ENCODE results near the gene CDRT4.
"Not testable (repeated sequence)": the region's sequence is repeated elsewhere in the genome, so short reads cannot be mapped to it uniquely, and the experiment has no call there.

The CDRT4 gene

GRCh38 chr17:15441315-15441714 lies 26.1 kb downstream of the CDRT4 start:
- DNase-seq: no peak
- Histone ChIP-seq H3K27ac (no peak overlapping the region), H3K4me3 (ENCODE audit: low read depth, low read length) (no peak overlapping the region), H3K36me3 (replicated peaks) (no peaks in the 10 kb centered on the region), H3K27me3 (replicated peaks) (no peaks in the 10 kb centered on the region)
- no peak for TF ChIP-seq CTCF (IDR thresholded peaks at IDR 0.05; ENCODE audit: low read depth, low read length, missing control alignments)
- in situ Hi-C loops (cut with HindIII; ENCODE audit: low pct_ligation_motif_present, low sequenced_read_pairs): no loop called here

DNA sequence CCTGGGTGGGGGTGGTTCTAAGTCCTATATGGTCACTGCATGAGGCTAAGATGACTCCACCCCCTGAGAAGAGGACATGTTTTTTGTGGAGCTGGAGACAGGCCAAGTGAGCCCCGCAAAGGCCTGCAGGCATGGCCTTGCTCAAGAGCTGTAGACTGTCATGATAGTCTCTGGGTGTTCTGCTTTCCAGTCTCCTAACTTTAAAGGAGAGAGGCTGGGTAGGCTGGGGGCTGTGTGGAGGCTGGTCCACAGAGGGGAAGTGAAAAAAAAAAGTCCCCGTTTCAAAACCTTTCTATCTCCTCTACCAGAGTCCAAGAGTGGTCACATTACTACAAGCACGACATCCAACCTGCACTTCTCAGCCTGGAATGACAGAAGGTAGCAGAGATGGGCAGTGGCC lies 27.1 kb downstream of the CDRT4 start:
- in situ Hi-C loops (cut with HindIII; ENCODE audit: low pct_ligation_motif_present, low sequenced_read_pairs): no loop called here
- Histone ChIP-seq H3K36me3 (replicated peaks) (no peaks in the 10 kb centered on the region), H3K4me3 (ENCODE audit: low read depth, low read length) (no peak overlapping the region), H3K27me3 (replicated peaks) (no peaks in the 10 kb centered on the region), H3K27ac (no peak overlapping the region)
- no peak for TF ChIP-seq CTCF (IDR thresholded peaks at IDR 0.05; ENCODE audit: low read depth, low read length, missing control alignments)
- no peak for DNase-seq

- H3K27me3 ChIP-seq (replicated peaks); in situ Hi-C loops (cut with HindIII; ENCODE audit: low pct_ligation_motif_present, low sequenced_read_pairs); DNase-seq; H3K27ac ChIP-seq; H3K4me3 ChIP-seq (ENCODE audit: low read depth, low read length); H3K36me3 ChIP-seq (replicated peaks): not testable (repeated sequence)
Measured at GRCh38 chr17:15439205-15439985, 28.0 kb downstream of the CDRT4 start.

GRCh38 chr17:15438491-15439105 lies 28.8 kb downstream of the CDRT4 start:
- H3K27ac ChIP-seq: no peak overlapping the region
- in situ Hi-C loops (cut with HindIII; ENCODE audit: low pct_ligation_motif_present, low sequenced_read_pairs): no loop called here
- H3K36me3 ChIP-seq (replicated peaks): no peaks in the 10 kb centered on the region
- H3K4me3 ChIP-seq (ENCODE audit: low read depth, low read length): no peak overlapping the region
- DNase-seq: no peak
- H3K27me3 ChIP-seq (replicated peaks): no peaks in the 10 kb centered on the region
- no peak for TF ChIP-seq CTCF (IDR thresholded peaks at IDR 0.05; ENCODE audit: low read depth, low read length, missing control alignments)

DNA sequence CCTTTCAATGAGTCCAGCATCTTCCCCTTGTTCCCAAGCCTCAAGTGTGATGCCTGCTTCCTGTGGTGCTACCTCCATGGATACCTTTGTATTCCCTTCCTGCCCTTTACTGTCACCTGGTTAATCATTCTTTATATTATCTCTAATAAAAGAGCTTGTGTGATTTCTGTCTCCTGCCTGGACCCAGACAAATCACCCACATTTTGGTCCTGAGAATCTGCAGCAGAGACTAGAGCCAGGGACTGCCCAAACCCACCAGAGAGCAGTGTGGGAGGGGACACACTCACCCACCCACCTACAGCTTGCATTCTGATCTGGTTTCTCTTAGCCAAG lies 30.2 kb downstream of the CDRT4 start:
- DNase-seq: no peak
- Histone ChIP-seq H3K27me3 (replicated peaks) (no peaks in the 10 kb centered on the region), H3K27ac (no peak overlapping the region), H3K4me3 (ENCODE audit: low read depth, low read length) (no peak overlapping the region), H3K36me3 (replicated peaks) (no peaks in the 10 kb centered on the region)
- in situ Hi-C loops (cut with HindIII; ENCODE audit: low pct_ligation_motif_present, low sequenced_read_pairs): no loop called here
- no peak for TF ChIP-seq CTCF (IDR thresholded peaks at IDR 0.05; ENCODE audit: low read depth, low read length, missing control alignments)

DNA sequence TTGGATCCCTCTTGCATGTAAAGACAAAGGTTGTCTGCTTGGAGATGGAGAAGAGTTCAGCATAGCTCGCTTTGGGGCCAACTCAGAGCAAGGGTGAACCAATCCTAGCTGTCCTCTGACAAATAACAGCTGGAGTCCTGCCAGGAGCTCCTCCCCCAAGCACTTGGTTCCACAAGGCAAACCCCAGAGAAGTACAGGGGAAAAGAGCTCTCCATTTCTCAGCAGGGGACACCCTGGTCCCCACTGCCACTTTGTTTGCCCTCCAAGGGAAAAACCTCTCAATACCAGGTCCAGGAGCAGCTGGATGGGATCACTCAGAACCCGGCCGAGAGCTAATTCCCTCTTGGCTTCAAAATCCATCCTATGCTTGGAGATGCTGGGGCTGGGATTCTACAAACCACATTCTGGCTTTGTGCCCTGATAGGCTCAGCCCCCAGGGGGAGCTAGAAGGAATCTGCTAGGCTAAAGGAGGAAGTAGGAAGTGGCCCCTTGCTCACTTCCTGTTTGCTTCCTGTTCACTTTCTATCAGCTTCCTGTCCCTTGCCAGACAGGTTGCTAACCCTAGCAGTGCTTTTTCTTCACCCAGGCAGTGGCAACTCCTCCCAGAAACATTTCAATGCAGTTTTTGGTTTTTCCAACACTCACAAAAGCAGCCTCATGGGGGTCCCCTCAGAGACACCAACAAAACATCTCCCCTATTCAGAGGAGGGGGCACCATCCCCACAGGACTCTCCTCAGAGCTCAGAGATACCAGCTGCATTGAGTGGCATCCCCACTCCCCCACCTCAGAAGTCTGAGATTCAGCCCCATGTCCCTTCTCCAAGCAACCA lies 30.7 kb downstream of the CDRT4 start:
- in situ Hi-C loops (cut with HindIII; ENCODE audit: low pct_ligation_motif_present, low sequenced_read_pairs): no loop called here
- Histone ChIP-seq H3K36me3 (replicated peaks) (no peaks in the 10 kb centered on the region), H3K27ac (no peak overlapping the region), H3K4me3 (ENCODE audit: low read depth, low read length) (no peak overlapping the region), H3K27me3 (replicated peaks) (no peaks in the 10 kb centered on the region)
- peak; percentile 57 for TF ChIP-seq CTCF (IDR thresholded peaks at IDR 0.05; ENCODE audit: low read depth, low read length, missing control alignments)
- no peak for DNase-seq

Data from brain microvascular endothelial cell (primary cell).